Gastrocnemius medialis (tissue), 4 donors: Measurements from ENCODE around the gene ZNF497.

Experiments
- POLR2A ChIP-seq, 2 donors: fragments of 450-650 bp; IDR thresholded peaks; one replicate each; pipeline ENCODE4 v1.6.1; 2017; ENCODE audit warnings: antibody characterized with exemption in 2 of 2, mild to moderate bottlenecking in 2 of 2, moderate library complexity in 2 of 2
- TF ChIP-seq, protein P1 (sequence below), 5 experiments: fragments of 450-650 bp in 3 of 5; fragments of 200-600 bp in 2 of 5; sonication (generic) in 2 of 5; IDR thresholded peaks in 4 of 5; conservative IDR thresholded peaks in 1 of 5; 1 replicate in 4 of 5; 2 replicates in 1 of 5; pipeline ENCODE4 v1.5.1; 2016 to 2019; ENCODE audit warnings: antibody characterized with exemption in 5 of 5, mild to moderate bottlenecking in 3 of 5, moderate library complexity in 3 of 5

DNA sequence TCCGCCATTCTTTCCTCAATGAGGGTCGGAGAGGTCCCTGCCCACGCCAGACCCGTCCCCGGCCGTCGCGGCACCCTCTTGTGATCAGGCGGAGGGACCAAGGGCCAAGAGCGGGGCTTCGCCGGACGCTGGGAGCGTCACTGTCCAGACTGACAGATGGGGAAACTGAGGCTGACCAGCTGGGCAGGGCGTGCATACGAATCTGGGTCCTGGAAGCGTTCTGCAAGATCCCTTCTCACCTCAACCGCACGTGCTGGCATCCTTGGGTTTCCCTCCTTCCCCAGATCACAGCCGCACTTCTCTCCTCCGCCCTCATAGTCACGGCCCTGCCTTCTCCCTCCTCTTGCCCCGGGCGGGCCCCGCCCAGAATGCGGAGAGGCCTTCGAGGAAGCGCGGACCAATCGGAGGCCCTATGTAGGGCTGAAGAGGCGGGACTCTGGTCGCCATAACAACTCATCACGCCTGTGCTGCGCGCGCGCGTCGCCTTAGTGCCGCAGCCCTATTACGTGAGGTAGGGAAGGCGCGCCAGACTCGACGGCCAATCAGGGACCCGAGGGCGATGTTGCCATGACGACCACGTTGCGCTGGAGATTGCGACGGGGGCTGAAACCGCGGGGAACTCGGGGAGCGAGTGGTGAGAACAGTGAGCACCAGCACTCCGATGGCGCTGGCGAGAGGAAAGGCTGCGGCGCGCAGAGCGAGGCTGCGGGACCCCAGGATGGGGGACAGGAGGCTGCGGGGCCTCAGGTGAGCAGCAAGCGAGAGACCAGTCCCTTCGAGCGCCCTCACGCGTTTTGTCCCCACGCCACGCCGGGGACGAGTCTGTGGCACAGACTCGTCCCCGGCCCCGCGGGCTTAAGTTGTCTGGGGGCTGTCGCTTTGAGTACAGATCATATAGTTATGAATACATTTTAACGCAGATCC is 38.6 kb upstream of the ZNF497 start:
- peak in 1 of 2 donors; percentile 32 for TF ChIP-seq POLR2A (IDR thresholded peaks at IDR 0.05)
- TF ChIP-seq, protein P1, sequence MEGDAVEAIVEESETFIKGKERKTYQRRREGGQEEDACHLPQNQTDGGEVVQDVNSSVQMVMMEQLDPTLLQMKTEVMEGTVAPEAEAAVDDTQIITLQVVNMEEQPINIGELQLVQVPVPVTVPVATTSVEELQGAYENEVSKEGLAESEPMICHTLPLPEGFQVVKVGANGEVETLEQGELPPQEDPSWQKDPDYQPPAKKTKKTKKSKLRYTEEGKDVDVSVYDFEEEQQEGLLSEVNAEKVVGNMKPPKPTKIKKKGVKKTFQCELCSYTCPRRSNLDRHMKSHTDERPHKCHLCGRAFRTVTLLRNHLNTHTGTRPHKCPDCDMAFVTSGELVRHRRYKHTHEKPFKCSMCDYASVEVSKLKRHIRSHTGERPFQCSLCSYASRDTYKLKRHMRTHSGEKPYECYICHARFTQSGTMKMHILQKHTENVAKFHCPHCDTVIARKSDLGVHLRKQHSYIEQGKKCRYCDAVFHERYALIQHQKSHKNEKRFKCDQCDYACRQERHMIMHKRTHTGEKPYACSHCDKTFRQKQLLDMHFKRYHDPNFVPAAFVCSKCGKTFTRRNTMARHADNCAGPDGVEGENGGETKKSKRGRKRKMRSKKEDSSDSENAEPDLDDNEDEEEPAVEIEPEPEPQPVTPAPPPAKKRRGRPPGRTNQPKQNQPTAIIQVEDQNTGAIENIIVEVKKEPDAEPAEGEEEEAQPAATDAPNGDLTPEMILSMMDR (IDR thresholded peaks at IDR 0.05 in 4 of 5, conservative IDR thresholded peaks at IDR 0.05 in 1 of 5) = no peak
